OCI-LY7 (cell line): ENCODE results near the gene GCKR. TPM values are rescaled to one million over a fixed set of nuclear protein-coding genes. Genes with fewer than 3 reads are reported as not detected.

ENCODE experiments used
- BruUV-seq: library from RNA; stranded (reverse); fragments of 400-500 nt; replicated peaks from 2 replicates; lab custom pipeline; 2021; lab: Mats Ljungman, UMichigan
- CTCF ChIA-PET: fragments of 300-600 bp; sonication (Branson Sonifier 250); formaldehyde crosslinking; loops from one replicate; lab custom pipeline; 2022; ENCODE audit warnings: antibody characterized with exemption; ENCODE audit not compliant: unreplicated experiment; lab: Charles Lee
- POLR2A ChIA-PET: fragments of 300-600 bp; sonication (Branson Sonifier 250); formaldehyde crosslinking; loops from one replicate; lab custom pipeline; 2022; ENCODE audit warnings: antibody characterized with exemption; lab: Charles Lee
- DNase-seq: peaks from one replicate; pipeline ENCODE4 v3.0.0-alpha.2; 2015; ENCODE audit warnings: low spot score
- H2AFZ ChIP-seq: fragments of 200-600 bp; sonication (generic), shearing (Covaris generic); 2 replicates; pipeline ENCODE4 v1.6.1; 2014; ENCODE audit warnings: mild to moderate bottlenecking, antibody characterized with exemption, low read length, moderate library complexity
- H3K27ac ChIP-seq: fragments of 200-600 bp; sonication (generic); 2 replicates; pipeline ENCODE4 v1.5.1; 2014; ENCODE audit warnings: mixed run types, low read depth, mild to moderate bottlenecking, moderate library complexity, low read length, inconsistent platforms; ENCODE audit not compliant: poor library complexity, severe bottlenecking
- H3K36me3 ChIP-seq: fragments of 200-600 bp; sonication (generic); 2 replicates; pipeline ENCODE4 v1.6.1; 2014; ENCODE audit warnings: mild to moderate bottlenecking, antibody characterized with exemption, low read length, moderate library complexity, mixed read lengths; ENCODE audit not compliant: insufficient read depth
- H3K4me1 ChIP-seq: fragments of 200-600 bp; sonication (generic); 2 replicates; pipeline ENCODE4 v1.5.1; 2014; ENCODE audit warnings: mild to moderate bottlenecking, low read length; ENCODE audit not compliant: insufficient read depth, poor library complexity, severe bottlenecking
- H3K4me2 ChIP-seq: fragments of 200-600 bp; sonication (generic); 2 replicates; pipeline ENCODE4 v1.6.1; 2014; ENCODE audit warnings: mild to moderate bottlenecking, low read length
- H3K4me3 ChIP-seq: fragments of 200-600 bp; sonication (generic); 2 replicates; pipeline ENCODE4 v1.5.1; 2014; ENCODE audit warnings: mild to moderate bottlenecking, low read depth, low read length; ENCODE audit not compliant: poor library complexity, severe bottlenecking
- H3K79me2 ChIP-seq: fragments of 200-600 bp; sonication (generic); 2 replicates; pipeline ENCODE4 v1.6.1; 2016; ENCODE audit warnings: low read depth, mild to moderate bottlenecking, low read length, moderate library complexity, mixed read lengths; ENCODE audit not compliant: insufficient read depth
- H3K9me2 ChIP-seq: fragments of 200-600 bp; sonication (generic); 2 replicates; pipeline ENCODE4 v1.6.1; 2016; ENCODE audit warnings: mild to moderate bottlenecking, low read length, mixed read lengths; ENCODE audit not compliant: insufficient read depth
- H3K9me3 ChIP-seq: fragments of 200-600 bp; sonication (generic); 2 replicates; pipeline ENCODE4 v1.6.1; 2014; ENCODE audit warnings: mild to moderate bottlenecking, mixed run types, low read length, mixed read lengths
- H4K20me1 ChIP-seq: fragments of 200-600 bp; sonication (generic); 2 replicates; pipeline ENCODE4 v1.6.1; 2014; ENCODE audit warnings: mild to moderate bottlenecking, antibody characterized with exemption, low read length, moderate library complexity, mixed read lengths; ENCODE audit not compliant: insufficient read depth
- EZH2phosphoT487 ChIP-seq: fragments of 200-600 bp; sonication (generic); IDR thresholded peaks from 2 replicates; pipeline ENCODE4 v1.6.1; 2018; ENCODE audit warnings: low read depth, borderline replicate concordance, mild to moderate bottlenecking, mixed run types, antibody characterized with exemption, low read length, moderate library complexity, mixed read lengths
- intact Hi-C: fragments of 100-400 bp; cut with micrococcal nuclease; formaldehyde crosslinking; loops from one replicate; pipeline ENCODE4 v1.10.0; 2022; ENCODE audit not compliant: unreplicated experiment
- small RNA-seq: library from RNA; depleted of rRNA; stranded (forward); fragments of <200 nt; gene quantifications from one replicate; pipeline ENCODE3, GENCODE V24; 2014
- total RNA-seq, 2 experiments: library from RNA; depleted of rRNA in 1 of 2; stranded (reverse); fragments of >200 nt in 1 of 2; shearing (Covaris generic) in 1 of 2; gene quantifications; 2 replicates each; pipeline ENCODE4 v1.2.3, GENCODE V29; 2014 to 2022
- TF ChIP-seq, protein P1 (sequence below): fragments of 200-600 bp; sonication (generic); conservative IDR thresholded peaks from 2 replicates; pipeline ENCODE4 v1.5.1; 2014; ENCODE audit warnings: mild to moderate bottlenecking, antibody characterized with exemption, low read length, moderate library complexity, mixed read lengths

Gene GCKR
- total RNA-seq, 2 experiments from 2014 or later = not detected

DNA sequence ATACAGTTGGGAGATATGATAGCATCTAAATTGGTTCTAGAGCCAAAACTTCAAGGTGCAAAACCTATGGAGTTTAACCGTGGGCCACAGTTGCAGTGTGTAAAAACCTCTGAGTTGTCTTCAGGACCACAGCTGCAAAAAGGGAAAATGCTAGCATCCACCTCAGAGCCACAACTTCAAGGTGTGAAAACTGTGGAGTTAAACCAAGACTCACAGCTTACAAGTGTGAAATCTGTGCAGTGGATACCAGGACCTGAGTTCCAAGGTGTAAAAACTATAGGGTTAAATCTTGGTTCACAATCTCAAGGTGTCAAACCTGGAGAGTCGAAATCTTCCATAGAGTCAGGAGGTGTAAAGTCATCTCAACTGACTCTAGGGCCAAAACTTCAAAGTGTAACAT lies 75.8 kb downstream of the GCKR start:
- Histone ChIP-seq H2AFZ (no peak overlapping the region), H3K9me2 (no peaks in the 10 kb centered on the region), H3K4me3 (no peak overlapping the region), H3K27ac (no peak overlapping the region), H3K36me3 (no peaks in the 10 kb centered on the region), H3K79me2 (no peaks in the 10 kb centered on the region), H3K4me2 (no peak overlapping the region), H3K9me3 (no peaks in the 10 kb centered on the region), H4K20me1 (no peaks in the 10 kb centered on the region), H3K4me1 (no peaks in the 10 kb centered on the region)
- no TSS peak for BruUV-seq
- CTCF ChIA-PET = no interaction called here
- no peak for DNase-seq
- POLR2A ChIA-PET = no interaction called here
- intact Hi-C loops = no loop called here
- TF ChIP-seq, protein P1, sequence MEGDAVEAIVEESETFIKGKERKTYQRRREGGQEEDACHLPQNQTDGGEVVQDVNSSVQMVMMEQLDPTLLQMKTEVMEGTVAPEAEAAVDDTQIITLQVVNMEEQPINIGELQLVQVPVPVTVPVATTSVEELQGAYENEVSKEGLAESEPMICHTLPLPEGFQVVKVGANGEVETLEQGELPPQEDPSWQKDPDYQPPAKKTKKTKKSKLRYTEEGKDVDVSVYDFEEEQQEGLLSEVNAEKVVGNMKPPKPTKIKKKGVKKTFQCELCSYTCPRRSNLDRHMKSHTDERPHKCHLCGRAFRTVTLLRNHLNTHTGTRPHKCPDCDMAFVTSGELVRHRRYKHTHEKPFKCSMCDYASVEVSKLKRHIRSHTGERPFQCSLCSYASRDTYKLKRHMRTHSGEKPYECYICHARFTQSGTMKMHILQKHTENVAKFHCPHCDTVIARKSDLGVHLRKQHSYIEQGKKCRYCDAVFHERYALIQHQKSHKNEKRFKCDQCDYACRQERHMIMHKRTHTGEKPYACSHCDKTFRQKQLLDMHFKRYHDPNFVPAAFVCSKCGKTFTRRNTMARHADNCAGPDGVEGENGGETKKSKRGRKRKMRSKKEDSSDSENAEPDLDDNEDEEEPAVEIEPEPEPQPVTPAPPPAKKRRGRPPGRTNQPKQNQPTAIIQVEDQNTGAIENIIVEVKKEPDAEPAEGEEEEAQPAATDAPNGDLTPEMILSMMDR = no peak
- no peak for TF ChIP-seq EZH2phosphoT487

GRCh38 chr2:27572998-27573429 lies 76.4 kb downstream of the GCKR start:
- no peak overlapping the region for H3K4me2 ChIP-seq
- CTCF ChIA-PET = no interaction called here
- no peak overlapping the region for H2AFZ ChIP-seq
- no peaks in the 10 kb centered on the region for H3K4me1 ChIP-seq
- POLR2A ChIA-PET = interaction anchor here (0.6 kb wide), 1 partner anchor 473 kb away, joined by 3 read pairs; no protein-coding TSS in a partner anchor
- no peaks in the 10 kb centered on the region for H3K9me3 ChIP-seq
- intact Hi-C loops = no loop called here
- no peak for DNase-seq
- H3K36me3 ChIP-seq = no peaks in the 10 kb centered on the region
- no peaks in the 10 kb centered on the region for H3K9me2 ChIP-seq
- no peak overlapping the region for H3K27ac ChIP-seq
- no peak overlapping the region for H3K4me3 ChIP-seq
- H4K20me1 ChIP-seq = no peaks in the 10 kb centered on the region
- no TSS peak for BruUV-seq
- TF ChIP-seq, protein P1 = no peak
- TF ChIP-seq EZH2phosphoT487 = no peak
- H3K79me2 ChIP-seq = no peaks in the 10 kb centered on the region

Small RNAs within 50 kb of the gene (small RNA-seq; reads per million reads assigned to genes)
- not detected for gene RNU6-986P

Other genes starting within 250 kb of the GCKR start
- 14.0 and 23.3 TPM in 2 replicates for gene SLC30A3, start 233.8 kb upstream of the GCKR start, total RNA-seq (2014; rRNA removed; shearing (Covaris generic))
- 61.0 and 71.6 TPM in 2 replicates for gene SLC30A3, start 233.8 kb upstream of the GCKR start, total RNA-seq (2022)
- gene DNAJC5G, start 221.4 kb upstream of the GCKR start, total RNA-seq (2014; rRNA removed; shearing (Covaris generic)) = 2.7 and 4.7 TPM in 2 replicates
- gene DNAJC5G, start 221.4 kb upstream of the GCKR start, total RNA-seq (2022) = 18.1 and 18.2 TPM in 2 replicates
- gene TRIM54, start 214.4 kb upstream of the GCKR start, total RNA-seq (2014; rRNA removed; shearing (Covaris generic)) = 2.1 and 6.4 TPM in 2 replicates
- gene TRIM54, start 214.4 kb upstream of the GCKR start, total RNA-seq (2022) = 13.6 and 18.8 TPM in 2 replicates
- gene UCN, start 188.4 kb upstream of the GCKR start, total RNA-seq (2014; rRNA removed; shearing (Covaris generic)) = 5.9 and 6.4 TPM in 2 replicates
- gene UCN, start 188.4 kb upstream of the GCKR start, total RNA-seq (2022) = 7.2 and 8.5 TPM in 2 replicates
- gene MPV17, start 173.7 kb upstream of the GCKR start, total RNA-seq (2014; rRNA removed; shearing (Covaris generic)) = 54.1 and 63.9 TPM in 2 replicates
- gene MPV17, start 173.7 kb upstream of the GCKR start, total RNA-seq (2022) = 98.0 and 109 TPM in 2 replicates
- 54.2 and 56.9 TPM in 2 replicates for gene GTF3C2, start 140.1 kb upstream of the GCKR start, total RNA-seq (2014; rRNA removed; shearing (Covaris generic))
- gene GTF3C2, start 140.1 kb upstream of the GCKR start, total RNA-seq (2022) = 70.3 and 77.7 TPM in 2 replicates
- 23.9 and 27.0 TPM in 2 replicates for gene EIF2B4, start 126.5 kb upstream of the GCKR start, total RNA-seq (2014; rRNA removed; shearing (Covaris generic))
- gene EIF2B4, start 126.5 kb upstream of the GCKR start, total RNA-seq (2022) = 32.9 and 33.1 TPM in 2 replicates
- 63.1 and 66.0 TPM in 2 replicates for gene SNX17, start 126.2 kb upstream of the GCKR start, total RNA-seq (2014; rRNA removed; shearing (Covaris generic))
- 86.8 and 97.4 TPM in 2 replicates for gene SNX17, start 126.2 kb upstream of the GCKR start, total RNA-seq (2022)
- 9.0 and 10.0 TPM in 2 replicates for gene ZNF513, start 116.1 kb upstream of the GCKR start, total RNA-seq (2014; rRNA removed; shearing (Covaris generic))
- 9.7 and 10.9 TPM in 2 replicates for gene ZNF513, start 116.1 kb upstream of the GCKR start, total RNA-seq (2022)
- gene PPM1G, start 87.2 kb upstream of the GCKR start, total RNA-seq (2014; rRNA removed; shearing (Covaris generic)) = 101 and 113 TPM in 2 replicates
- gene PPM1G, start 87.2 kb upstream of the GCKR start, total RNA-seq (2022) = 138 and 147 TPM in 2 replicates
- 27.9 and 28.5 TPM in 2 replicates for gene NRBP1, start 68.2 kb upstream of the GCKR start, total RNA-seq (2014; rRNA removed; shearing (Covaris generic))
- 46.0 and 48.5 TPM in 2 replicates for gene NRBP1, start 68.2 kb upstream of the GCKR start, total RNA-seq (2022)
- 1.9 and 10.9 TPM in 2 replicates for gene KRTCAP3, start 54.5 kb upstream of the GCKR start, total RNA-seq (2014; rRNA removed; shearing (Covaris generic))
- 6.9 and 8.3 TPM in 2 replicates for gene KRTCAP3, start 54.5 kb upstream of the GCKR start, total RNA-seq (2022)
- gene IFT172, start 7.1 kb upstream of the GCKR start, total RNA-seq (2014; rRNA removed; shearing (Covaris generic)) = 20.4 and 26.8 TPM in 2 replicates
- gene IFT172, start 7.1 kb upstream of the GCKR start, total RNA-seq (2022) = 13.7 and 13.9 TPM in 2 replicates
- not detected in 2 replicates for gene FNDC4, start 1.6 kb upstream of the GCKR start, total RNA-seq (2014; rRNA removed; shearing (Covaris generic))
- not detected in 2 replicates for gene FNDC4, start 1.6 kb upstream of the GCKR start, total RNA-seq (2022)
- 40.7 and 54.0 TPM in 2 replicates for gene ZNF512, start 86.2 kb downstream of the GCKR start, total RNA-seq (2014; rRNA removed; shearing (Covaris generic))
- 51.1 and 57.8 TPM in 2 replicates for gene ZNF512, start 86.2 kb downstream of the GCKR start, total RNA-seq (2022)
- gene CCDC121, start 132.2 kb downstream of the GCKR start, total RNA-seq (2014; rRNA removed; shearing (Covaris generic)) = 5.1 and 9.2 TPM in 2 replicates
- 4.7 and 7.7 TPM in 2 replicates for gene CCDC121, start 132.2 kb downstream of the GCKR start, total RNA-seq (2022)
- gene GPN1, start 132.2 kb downstream of the GCKR start, total RNA-seq (2014; rRNA removed; shearing (Covaris generic)) = 29.5 and 31.1 TPM in 2 replicates
- gene GPN1, start 132.2 kb downstream of the GCKR start, total RNA-seq (2022) = 36.6 and 42.2 TPM in 2 replicates
- gene SUPT7L, start 166.8 kb downstream of the GCKR start, total RNA-seq (2014; rRNA removed; shearing (Covaris generic)) = 32.3 and 33.6 TPM in 2 replicates
- 33.0 and 35.8 TPM in 2 replicates for gene SUPT7L, start 166.8 kb downstream of the GCKR start, total RNA-seq (2022)
- gene SLC4A1AP, start 167.1 kb downstream of the GCKR start, total RNA-seq (2014; rRNA removed; shearing (Covaris generic)) = 26.2 and 36.7 TPM in 2 replicates
- 26.7 and 27.9 TPM in 2 replicates for gene SLC4A1AP, start 167.1 kb downstream of the GCKR start, total RNA-seq (2022)